Activated T-cell treated with anti-CD3 and anti-CD28 coated beads for 1 hour (primary cell): ENCODE data around the gene RAI14.

ENCODE experiments used
- DNase-seq: peaks from one replicate; pipeline ENCODE4 v3.0.0-alpha.2; 2020; ENCODE audit warnings: low read depth

Gene RAI14

DNA sequence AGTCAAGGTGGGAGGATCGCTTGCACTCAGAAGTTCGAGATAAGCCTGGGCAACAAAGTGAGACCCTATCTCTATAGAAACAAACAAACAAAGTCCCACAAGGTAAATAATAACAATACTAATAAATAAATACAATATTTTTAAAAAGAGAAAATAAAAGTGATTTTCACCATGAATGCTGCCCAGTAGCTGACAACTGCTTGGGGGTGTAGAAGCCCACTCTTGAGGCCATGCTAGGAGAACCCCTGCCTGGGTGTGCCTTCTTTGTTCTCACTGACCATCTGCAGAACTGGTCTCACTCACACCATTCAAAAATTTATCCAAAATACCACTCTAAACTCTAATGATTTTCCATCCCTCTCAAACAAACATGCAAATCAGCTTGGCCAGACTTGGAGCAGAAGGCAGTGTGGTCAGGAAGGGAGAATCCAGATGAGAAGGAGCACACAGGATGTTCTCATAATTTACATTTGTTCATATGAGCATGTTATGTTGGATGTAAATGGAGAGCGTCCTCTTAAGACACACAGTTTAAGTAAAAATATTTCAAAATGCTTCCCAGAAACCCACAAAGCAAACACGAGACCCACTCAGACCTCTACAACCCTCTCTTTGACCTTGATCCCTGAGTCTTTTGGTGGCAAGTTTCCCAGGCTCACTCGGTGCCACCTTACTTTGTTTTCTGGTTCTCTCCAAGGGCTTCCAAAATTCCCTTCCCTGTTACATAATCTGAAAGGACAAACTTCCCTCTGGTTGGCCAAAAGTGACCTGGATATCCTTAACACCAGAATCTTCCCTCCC, 7.9 kb upstream of the RAI14 start:
- DNase-seq: no peak

- no peak for DNase-seq
Measured at GRCh38 chr5:34648840-34649158, 7.3 kb upstream of the RAI14 start.

- DNase-seq: no peak
Measured at GRCh38 chr5:34651791-34652190, 4.3 kb upstream of the RAI14 start.

- no peak for DNase-seq
Measured at GRCh38 chr5:34652466-34652865, 3.7 kb upstream of the RAI14 start.

DNA sequence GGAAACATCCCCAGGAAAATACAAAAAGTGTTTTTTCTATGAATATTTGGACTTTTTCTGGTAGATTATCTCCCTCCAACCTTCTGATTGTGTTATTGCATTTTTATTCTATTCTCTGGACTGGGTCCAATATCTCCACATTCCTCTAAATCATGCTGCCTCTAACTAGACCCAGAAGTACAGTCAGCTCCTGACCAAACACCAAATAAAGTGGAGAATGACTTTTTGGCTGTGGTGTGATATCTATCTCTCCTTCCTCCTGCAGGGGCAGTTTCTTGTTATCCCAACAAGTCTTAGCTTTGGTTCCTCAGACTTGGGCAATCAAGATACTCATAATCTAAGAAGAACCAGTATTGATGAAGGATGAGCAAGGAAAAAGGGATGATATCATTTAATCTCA, 3.2 kb upstream of the RAI14 start:
- DNase-seq: no peak

DNA sequence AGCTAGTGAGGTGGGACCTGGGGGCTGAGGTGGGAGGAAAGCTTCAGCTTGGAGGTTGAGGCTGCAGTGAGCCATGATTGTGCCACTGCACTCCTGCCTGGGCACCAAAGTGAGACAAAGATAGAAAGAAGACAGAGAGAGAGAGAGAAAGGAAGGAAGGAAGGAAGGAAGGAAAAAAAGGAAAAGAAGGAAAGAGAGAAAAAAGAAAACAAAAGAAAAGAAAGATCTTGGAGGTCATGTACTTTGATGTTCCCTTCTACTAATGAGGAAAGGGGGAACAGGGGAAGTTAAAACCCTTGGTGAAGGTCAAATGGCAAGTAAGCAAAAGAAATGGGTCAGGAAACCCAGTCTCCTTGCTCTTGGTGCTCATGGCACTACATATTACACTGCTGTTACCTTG, 2.4 kb upstream of the RAI14 start:
- DNase-seq: no peak

- DNase-seq: peak; percentile 2
Measured at GRCh38 chr5:34655354-34655991, 655 bp upstream of the RAI14 start.

- DNase-seq: no peak
Measured at GRCh38 chr5:34656700-34657273, 659 bp downstream of the RAI14 start.

DNA sequence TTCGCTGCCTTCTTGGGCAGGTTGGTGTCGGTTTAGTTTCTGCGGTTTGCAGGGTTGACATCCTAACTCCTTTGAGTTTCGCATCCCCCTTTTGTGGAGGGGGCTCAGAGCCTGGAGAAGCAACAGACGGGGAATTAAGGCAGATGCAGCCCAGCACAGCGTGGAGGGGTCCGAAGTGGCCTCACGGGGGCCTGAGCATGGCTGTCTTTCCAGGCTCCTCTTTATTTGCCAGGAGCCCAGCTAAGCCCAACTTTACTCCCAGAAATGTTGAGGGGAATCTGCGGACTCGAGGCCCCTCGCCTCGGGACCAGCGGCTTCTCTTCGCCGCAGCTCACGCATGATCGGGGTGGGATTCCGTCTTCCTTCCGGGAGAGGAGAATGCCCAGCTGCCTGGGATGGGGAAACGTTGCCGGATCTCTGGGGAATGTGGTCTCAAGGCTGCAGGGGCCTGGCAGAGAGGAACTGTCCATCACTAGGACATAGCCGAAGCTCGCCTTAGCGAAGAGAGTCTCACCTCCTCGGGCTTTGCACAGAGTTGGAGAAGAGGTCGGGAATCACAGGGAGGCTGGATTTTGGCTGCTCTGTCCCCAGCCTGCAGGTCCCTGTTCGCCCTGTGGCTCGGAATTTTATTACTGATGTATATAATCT, 1.3 kb downstream of the RAI14 start:
- DNase-seq: no peak

DNA sequence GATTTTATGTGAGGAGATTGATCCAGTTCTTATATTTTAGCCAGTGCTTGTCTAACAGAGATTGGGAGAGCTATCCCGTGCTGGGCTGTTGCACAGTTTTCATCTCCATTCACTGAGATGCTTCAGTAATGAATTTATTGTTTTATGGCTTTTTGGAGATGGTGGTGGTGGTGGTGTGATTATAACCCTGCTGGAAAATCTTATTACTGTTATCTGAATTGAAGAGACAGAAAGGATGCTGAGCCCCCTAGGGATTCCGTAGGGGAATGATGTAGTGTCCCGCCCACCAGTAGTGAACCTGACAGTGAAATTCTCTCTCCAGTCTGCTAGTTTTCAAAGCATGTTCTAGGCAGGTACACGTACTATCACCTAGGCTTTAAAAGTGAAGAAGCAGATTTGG, 1.9 kb downstream of the RAI14 start:
- DNase-seq: no peak

GRCh38 chr5:34659168-34659567, 3.0 kb downstream of the RAI14 start:
- no peak for DNase-seq

DNA sequence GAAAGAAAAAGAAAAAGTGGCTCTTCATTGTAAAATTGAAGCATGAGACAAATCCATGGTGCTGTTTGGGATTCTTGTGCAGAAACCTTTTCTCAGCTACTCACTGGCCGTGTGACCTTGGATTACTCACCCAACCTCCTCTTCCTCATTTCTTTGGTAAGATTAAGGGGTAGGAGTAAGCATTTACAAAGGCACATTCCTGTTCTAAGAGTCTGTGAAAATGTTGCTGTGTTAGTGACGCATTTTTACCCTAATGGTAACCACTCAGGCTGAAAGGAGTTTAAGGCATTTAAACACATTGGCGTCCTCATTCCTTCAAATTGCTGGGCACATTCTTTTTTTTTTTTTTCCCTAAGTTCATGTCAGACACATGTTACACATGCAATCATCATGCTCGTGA, 4.3 kb downstream of the RAI14 start:
- DNase-seq: no peak

DNA sequence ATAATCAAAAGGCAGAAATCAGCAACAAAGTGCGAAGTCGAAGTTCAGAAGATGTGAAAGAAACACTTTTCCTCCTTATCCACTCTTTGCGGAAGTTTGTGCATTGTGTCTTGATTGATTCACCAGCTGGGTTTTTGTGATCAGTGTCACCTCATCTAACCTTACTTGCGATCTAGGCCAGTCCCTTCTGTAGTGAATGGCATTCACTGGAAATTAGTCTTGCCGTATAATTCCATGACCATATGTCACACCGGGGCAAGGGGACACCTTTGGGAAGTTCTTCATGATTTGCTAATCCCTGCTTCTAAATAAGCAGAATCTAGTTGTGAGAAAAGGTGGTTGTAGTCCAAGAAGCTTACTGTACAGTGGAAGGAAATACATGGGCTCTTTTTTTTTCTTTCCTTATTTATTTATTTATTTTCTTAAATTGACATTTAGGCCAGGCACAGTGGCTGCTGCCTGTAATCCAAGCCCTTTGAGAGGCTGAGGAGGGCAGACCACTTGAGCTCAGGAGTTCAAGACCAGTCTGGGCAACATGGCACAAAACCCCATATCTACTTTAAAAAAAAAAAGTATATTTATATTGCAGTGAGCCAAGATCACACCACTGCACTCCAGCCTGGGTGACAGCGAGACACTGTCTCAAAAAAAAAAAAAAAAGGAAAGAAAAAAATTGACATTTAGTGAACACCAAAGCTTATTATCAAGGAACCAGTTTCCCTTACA, 7.8 kb downstream of the RAI14 start:
- no peak for DNase-seq

- no peak for DNase-seq
Measured at GRCh38 chr5:34666392-34667080, 10.4 kb downstream of the RAI14 start.

GRCh38 chr5:34667705-34668104, 11.6 kb downstream of the RAI14 start:
- DNase-seq: no peak

- no peak for DNase-seq
Measured at GRCh38 chr5:34669931-34670516, 13.9 kb downstream of the RAI14 start.

GRCh38 chr5:34672196-34672595, 16.1 kb downstream of the RAI14 start:
- no peak for DNase-seq

DNA sequence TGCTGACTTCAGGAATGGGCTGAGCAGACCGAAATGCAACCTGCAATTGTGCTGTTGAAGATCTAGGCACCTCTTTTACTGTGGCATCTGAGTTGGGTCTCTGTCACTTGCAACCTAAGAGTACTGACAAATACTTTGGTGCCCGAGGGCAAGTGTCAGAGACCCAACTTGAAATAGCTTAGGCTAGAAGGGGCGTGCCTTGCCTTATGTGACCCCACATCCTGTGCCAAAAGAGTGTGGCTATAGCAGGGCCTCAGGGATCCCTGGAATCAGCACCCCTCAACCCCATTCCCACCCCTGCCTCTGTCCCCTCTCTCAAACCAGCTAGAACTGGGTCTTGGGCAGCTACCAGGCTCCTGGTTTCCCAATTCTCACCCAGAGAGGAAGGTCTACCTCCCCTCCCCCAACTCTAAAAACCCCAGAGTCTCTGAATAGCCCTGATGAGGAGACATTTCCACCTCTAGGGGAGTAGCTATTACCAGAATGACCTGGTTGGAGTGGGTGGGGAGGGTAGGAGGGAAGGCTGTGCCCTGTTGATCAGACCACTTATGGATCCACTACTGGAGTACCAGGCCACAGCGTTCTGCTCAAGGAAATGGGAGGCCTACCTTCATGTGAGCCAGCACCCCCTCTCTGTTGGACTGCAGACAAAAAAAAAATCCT, 17.5 kb downstream of the RAI14 start:
- DNase-seq: no peak

GRCh38 chr5:34674187-34674586, 18.1 kb downstream of the RAI14 start:
- DNase-seq: no peak

- no peak for DNase-seq
Measured at GRCh38 chr5:34675857-34676256, 19.7 kb downstream of the RAI14 start.

DNA sequence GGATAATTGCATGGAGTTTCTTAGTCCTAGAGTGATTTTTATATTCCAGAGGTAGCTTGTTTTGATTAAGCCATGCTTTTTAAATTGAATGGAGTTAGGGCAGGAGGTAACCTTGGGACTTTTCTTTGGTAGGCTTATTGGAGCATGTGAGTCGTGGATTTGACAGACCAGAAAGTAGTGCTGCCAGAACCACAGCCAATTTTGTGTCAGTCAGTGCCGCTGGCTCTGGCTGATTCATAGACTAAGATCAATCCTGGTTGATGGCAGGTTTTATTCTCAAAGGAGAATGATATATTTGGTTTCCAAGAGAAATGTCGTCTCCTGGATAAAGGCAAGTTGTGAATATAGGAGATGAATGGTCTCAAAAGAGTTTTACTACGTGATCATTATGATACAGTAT, 20.3 kb downstream of the RAI14 start:
- DNase-seq: no peak
